Measurements from ENCODE around the gene HDAC5.

The HDAC5 gene

DNA sequence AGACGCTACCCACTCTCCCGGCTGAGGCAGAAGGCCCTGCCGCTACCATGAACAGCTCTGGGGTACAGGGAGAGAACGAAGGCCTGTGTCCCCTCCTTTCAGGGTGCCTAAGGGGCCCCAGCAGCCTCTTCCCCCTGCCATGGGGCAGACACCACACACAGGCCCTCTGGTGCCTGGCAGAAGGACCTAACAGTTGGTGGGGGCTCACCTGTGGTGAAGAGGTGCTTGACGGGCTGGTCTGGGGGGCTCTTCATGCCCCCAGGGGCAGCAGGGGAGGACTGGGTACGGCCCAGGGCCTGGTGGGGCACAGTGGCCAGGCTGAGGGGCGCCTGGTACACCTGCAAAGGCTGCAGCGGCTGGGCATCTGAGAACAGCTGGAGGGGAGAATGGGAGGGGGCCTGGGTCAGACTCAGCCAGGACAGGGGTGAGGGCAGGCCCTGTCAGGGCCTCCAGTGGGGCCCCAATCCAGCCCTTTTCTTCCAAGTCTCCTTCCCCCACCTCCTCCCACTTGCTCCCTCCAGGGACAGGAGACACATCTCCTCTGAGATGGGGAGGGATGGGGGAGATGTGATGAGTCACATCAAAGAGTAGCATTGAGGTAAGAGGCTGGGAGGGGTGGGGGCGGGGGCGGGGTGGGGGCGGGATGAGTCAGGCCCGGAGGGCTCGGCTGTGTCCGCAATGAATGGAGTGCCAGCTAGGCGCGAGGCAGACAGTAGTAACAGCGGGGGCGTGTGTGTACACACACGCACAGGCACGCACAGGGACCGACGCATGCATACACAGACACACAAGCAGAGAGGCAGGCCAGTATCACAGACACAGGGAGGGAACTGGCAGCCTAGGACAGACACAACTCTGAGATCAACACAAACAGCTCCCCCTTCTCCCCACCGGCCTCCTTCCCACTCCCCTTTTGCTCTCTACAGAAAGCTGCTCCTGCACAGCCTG is 36.8 kb downstream of the HDAC5 start (continued):
- TF ChIP-seq, protein P1, sequence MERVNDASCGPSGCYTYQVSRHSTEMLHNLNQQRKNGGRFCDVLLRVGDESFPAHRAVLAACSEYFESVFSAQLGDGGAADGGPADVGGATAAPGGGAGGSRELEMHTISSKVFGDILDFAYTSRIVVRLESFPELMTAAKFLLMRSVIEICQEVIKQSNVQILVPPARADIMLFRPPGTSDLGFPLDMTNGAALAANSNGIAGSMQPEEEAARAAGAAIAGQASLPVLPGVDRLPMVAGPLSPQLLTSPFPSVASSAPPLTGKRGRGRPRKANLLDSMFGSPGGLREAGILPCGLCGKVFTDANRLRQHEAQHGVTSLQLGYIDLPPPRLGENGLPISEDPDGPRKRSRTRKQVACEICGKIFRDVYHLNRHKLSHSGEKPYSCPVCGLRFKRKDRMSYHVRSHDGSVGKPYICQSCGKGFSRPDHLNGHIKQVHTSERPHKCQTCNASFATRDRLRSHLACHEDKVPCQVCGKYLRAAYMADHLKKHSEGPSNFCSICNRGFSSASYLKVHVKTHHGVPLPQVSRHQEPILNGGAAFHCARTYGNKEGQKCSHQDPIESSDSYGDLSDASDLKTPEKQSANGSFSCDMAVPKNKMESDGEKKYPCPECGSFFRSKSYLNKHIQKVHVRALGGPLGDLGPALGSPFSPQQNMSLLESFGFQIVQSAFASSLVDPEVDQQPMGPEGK (tag by site-specific recombination; IDR thresholded peaks at IDR 0.05) = peak; percentile 42; the same call in 1 of the 2 replicates
- TF ChIP-seq ZNF133 (tag by site-specific recombination; IDR thresholded peaks at IDR 0.05) = no peak
- 0 out of 2 replicates have a peak, but pooled peaks have one; percentile 28 for TF ChIP-seq ZBTB1 (tag by site-specific recombination; IDR thresholded peaks at IDR 0.05)
- TF ChIP-seq, protein P2, sequence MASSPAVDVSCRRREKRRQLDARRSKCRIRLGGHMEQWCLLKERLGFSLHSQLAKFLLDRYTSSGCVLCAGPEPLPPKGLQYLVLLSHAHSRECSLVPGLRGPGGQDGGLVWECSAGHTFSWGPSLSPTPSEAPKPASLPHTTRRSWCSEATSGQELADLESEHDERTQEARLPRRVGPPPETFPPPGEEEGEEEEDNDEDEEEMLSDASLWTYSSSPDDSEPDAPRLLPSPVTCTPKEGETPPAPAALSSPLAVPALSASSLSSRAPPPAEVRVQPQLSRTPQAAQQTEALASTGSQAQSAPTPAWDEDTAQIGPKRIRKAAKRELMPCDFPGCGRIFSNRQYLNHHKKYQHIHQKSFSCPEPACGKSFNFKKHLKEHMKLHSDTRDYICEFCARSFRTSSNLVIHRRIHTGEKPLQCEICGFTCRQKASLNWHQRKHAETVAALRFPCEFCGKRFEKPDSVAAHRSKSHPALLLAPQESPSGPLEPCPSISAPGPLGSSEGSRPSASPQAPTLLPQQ (tag by site-specific recombination; IDR thresholded peaks at IDR 0.05) = 0 out of 2 replicates have a peak, but pooled peaks have one; percentile 30
- TF ChIP-seq ZNF433 (tag by site-specific recombination; IDR thresholded peaks at IDR 0.05; ENCODE audit: low read depth) = no peak
- TF ChIP-seq GLI2 (tag by site-specific recombination; IDR thresholded peaks at IDR 0.05; ENCODE audit: borderline replicate concordance, low read depth) = no peak
- TF ChIP-seq, protein P3, sequence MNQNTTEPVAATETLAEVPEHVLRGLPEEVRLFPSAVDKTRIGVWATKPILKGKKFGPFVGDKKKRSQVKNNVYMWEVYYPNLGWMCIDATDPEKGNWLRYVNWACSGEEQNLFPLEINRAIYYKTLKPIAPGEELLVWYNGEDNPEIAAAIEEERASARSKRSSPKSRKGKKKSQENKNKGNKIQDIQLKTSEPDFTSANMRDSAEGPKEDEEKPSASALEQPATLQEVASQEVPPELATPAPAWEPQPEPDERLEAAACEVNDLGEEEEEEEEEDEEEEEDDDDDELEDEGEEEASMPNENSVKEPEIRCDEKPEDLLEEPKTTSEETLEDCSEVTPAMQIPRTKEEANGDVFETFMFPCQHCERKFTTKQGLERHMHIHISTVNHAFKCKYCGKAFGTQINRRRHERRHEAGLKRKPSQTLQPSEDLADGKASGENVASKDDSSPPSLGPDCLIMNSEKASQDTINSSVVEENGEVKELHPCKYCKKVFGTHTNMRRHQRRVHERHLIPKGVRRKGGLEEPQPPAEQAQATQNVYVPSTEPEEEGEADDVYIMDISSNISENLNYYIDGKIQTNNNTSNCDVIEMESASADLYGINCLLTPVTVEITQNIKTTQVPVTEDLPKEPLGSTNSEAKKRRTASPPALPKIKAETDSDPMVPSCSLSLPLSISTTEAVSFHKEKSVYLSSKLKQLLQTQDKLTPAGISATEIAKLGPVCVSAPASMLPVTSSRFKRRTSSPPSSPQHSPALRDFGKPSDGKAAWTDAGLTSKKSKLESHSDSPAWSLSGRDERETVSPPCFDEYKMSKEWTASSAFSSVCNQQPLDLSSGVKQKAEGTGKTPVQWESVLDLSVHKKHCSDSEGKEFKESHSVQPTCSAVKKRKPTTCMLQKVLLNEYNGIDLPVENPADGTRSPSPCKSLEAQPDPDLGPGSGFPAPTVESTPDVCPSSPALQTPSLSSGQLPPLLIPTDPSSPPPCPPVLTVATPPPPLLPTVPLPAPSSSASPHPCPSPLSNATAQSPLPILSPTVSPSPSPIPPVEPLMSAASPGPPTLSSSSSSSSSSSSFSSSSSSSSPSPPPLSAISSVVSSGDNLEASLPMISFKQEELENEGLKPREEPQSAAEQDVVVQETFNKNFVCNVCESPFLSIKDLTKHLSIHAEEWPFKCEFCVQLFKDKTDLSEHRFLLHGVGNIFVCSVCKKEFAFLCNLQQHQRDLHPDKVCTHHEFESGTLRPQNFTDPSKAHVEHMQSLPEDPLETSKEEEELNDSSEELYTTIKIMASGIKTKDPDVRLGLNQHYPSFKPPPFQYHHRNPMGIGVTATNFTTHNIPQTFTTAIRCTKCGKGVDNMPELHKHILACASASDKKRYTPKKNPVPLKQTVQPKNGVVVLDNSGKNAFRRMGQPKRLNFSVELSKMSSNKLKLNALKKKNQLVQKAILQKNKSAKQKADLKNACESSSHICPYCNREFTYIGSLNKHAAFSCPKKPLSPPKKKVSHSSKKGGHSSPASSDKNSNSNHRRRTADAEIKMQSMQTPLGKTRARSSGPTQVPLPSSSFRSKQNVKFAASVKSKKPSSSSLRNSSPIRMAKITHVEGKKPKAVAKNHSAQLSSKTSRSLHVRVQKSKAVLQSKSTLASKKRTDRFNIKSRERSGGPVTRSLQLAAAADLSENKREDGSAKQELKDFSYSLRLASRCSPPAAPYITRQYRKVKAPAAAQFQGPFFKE (tag by site-specific recombination; IDR thresholded peaks at IDR 0.05; ENCODE audit: borderline replicate concordance) = no peak
- TF ChIP-seq WT1 (tag by site-specific recombination; IDR thresholded peaks at IDR 0.05) = peak; percentile 73
- peak; percentile 48 for TF ChIP-seq SP2 (tag by site-specific recombination; IDR thresholded peaks at IDR 0.05)
- TF ChIP-seq, protein P4, sequence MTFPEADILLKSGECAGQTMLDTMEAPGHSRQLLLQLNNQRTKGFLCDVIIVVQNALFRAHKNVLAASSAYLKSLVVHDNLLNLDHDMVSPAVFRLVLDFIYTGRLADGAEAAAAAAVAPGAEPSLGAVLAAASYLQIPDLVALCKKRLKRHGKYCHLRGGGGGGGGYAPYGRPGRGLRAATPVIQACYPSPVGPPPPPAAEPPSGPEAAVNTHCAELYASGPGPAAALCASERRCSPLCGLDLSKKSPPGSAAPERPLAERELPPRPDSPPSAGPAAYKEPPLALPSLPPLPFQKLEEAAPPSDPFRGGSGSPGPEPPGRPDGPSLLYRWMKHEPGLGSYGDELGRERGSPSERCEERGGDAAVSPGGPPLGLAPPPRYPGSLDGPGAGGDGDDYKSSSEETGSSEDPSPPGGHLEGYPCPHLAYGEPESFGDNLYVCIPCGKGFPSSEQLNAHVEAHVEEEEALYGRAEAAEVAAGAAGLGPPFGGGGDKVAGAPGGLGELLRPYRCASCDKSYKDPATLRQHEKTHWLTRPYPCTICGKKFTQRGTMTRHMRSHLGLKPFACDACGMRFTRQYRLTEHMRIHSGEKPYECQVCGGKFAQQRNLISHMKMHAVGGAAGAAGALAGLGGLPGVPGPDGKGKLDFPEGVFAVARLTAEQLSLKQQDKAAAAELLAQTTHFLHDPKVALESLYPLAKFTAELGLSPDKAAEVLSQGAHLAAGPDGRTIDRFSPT (tag by site-specific recombination; IDR thresholded peaks at IDR 0.05) = peak; percentile 32; the same call in 1 of the 2 replicates
- no peak for TF ChIP-seq ZNF658 (tag by site-specific recombination; IDR thresholded peaks at IDR 0.05)
- TF ChIP-seq ZNF394 (tag by site-specific recombination; IDR thresholded peaks at IDR 0.05; ENCODE audit: borderline replicate concordance) = peak; percentile 18; the same call in 1 of the 2 replicates
- no peak for TF ChIP-seq ZNF830 (tag by site-specific recombination; IDR thresholded peaks at IDR 0.05; ENCODE audit: low read depth)
- TF ChIP-seq ZNF660 (tag by site-specific recombination; IDR thresholded peaks at IDR 0.05) = 0 out of 2 replicates have a peak, but pooled peaks have one; percentile 62
- TF ChIP-seq, protein P5, sequence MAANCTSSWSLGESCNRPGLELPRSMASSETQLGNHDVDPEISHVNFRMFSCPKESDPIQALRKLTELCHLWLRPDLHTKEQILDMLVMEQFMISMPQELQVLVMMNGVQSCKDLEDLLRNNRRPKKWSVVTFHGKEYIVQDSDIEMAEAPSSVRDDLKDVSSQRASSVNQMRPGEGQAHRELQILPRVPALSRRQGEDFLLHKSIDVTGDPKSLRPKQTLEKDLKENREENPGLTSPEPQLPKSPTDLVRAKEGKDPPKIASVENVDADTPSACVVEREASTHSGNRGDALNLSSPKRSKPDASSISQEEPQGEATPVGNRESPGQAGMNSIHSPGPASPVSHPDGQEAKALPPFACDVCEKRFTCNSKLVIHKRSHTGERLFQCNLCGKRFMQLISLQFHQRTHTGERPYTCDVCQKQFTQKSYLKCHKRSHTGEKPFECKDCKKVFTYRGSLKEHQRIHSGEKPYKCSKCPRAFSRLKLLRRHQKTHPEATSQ (tag by site-specific recombination; IDR thresholded peaks at IDR 0.05) = no peak
- TF ChIP-seq, protein P6, sequence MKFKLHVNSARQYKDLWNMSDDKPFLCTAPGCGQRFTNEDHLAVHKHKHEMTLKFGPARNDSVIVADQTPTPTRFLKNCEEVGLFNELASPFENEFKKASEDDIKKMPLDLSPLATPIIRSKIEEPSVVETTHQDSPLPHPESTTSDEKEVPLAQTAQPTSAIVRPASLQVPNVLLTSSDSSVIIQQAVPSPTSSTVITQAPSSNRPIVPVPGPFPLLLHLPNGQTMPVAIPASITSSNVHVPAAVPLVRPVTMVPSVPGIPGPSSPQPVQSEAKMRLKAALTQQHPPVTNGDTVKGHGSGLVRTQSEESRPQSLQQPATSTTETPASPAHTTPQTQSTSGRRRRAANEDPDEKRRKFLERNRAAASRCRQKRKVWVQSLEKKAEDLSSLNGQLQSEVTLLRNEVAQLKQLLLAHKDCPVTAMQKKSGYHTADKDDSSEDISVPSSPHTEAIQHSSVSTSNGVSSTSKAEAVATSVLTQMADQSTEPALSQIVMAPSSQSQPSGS (tag by site-specific recombination; IDR thresholded peaks at IDR 0.05; ENCODE audit: low read depth) = no peak
- peak; percentile 66 for TF ChIP-seq ZNF335 (tag by site-specific recombination; conservative IDR thresholded peaks at IDR 0.05)
